Hippocampal formation (tissue), 2 donors: Measurements from ENCODE around the gene PPP2CA.
"Not testable (repeated sequence)": the region's sequence is repeated elsewhere in the genome, so short reads cannot be mapped to it uniquely, and the experiment has no call there.

Source experiments
- DNase-seq, 2 donors: peaks; one replicate each; lab custom pipeline; 2025; lab: John Stamatoyannopoulos, UW

Gene PPP2CA

GRCh38 chr5:134189031-134189430 is 36.8 kb downstream of the PPP2CA start:
- no peak for DNase-seq

DNA sequence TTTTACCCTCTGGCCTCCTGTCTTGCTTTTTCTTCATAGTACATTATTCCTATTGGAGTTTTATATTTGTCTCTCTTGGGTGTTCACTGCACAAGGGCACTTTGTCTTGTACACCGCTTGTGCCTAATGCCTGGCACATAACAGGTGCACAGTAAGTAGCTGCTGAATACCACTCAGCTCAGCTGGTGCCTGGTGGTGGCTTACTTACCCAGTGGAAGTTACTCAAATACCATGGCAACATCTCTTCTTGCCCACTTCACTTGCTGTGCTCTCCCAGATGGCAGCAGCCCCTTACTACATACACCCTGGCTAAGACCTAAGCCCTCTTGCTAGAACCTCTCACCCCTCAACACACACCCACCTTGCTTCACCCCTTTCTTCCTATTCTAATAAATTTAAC is 37.8 kb downstream of the PPP2CA start:
- no peak for DNase-seq

DNA sequence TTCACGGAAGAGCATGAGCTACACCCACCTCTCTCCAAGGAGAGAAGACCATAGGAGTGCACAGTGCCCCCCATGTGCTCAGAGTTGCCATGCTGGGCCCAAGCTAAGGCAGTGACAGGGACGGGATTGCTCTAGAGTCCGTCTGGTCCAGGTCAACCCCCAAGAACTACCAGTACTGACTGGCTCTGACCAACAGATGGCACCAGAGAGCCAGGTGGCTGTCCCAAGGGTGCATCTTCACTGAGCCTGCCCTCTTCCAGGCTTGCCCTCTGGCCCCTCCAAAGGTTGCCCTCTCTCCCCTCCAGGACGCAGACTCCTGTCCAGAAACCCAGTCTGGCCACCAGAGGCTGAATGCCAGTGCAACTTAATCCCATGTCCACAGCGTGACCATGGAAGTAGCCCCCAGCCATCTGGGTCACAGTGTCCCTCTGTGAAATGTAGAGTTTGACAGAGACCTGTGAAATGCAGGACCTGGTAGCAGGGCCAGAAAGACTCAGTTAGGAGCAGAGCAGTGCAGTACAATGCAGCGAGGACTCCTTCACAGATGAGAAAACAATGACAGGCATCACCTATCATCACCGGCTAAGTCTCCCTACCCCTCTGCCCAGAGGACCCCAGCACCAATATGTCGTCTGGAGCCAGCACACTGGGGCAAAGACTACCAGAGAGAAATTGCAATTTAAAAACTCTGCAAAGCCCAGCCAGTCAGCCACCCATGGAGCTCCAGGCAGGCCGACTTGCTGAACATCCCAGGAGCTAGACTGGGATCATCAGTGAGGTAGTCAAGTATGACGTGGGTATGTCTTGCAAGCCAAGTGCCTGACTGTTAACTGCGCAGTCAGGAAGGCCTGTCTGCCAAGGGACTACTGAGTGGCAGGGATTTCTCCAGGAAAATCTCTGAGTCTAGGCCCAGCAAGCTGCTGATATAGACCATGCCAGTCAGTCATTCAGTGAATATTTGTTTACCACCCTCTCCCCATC is 41.4 kb downstream of the PPP2CA start:
- peak; percentile 14 to 66 for DNase-seq

GRCh38 chr5:134183481-134183880 is 42.4 kb downstream of the PPP2CA start:
- no peak for DNase-seq

DNA sequence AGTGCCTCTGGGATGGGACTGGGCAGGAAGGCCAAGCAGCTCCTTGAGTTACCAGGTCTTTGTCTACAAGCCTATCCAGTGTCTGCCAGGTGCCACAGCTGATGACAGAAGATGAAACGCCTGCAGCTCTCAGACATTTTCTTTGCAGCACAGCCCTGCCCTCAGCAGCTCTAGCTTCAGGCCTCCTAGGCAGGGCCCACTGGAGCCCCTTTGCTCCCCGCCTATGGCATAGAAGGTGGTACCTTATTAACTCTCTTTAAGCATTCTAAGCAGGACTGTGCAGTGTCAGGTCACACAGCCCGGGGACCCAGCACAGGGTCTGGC is 47.8 kb downstream of the PPP2CA start:
- no peak for DNase-seq

GRCh38 chr5:134177369-134178095 is 48.3 kb downstream of the PPP2CA start:
- no peak for DNase-seq

DNA sequence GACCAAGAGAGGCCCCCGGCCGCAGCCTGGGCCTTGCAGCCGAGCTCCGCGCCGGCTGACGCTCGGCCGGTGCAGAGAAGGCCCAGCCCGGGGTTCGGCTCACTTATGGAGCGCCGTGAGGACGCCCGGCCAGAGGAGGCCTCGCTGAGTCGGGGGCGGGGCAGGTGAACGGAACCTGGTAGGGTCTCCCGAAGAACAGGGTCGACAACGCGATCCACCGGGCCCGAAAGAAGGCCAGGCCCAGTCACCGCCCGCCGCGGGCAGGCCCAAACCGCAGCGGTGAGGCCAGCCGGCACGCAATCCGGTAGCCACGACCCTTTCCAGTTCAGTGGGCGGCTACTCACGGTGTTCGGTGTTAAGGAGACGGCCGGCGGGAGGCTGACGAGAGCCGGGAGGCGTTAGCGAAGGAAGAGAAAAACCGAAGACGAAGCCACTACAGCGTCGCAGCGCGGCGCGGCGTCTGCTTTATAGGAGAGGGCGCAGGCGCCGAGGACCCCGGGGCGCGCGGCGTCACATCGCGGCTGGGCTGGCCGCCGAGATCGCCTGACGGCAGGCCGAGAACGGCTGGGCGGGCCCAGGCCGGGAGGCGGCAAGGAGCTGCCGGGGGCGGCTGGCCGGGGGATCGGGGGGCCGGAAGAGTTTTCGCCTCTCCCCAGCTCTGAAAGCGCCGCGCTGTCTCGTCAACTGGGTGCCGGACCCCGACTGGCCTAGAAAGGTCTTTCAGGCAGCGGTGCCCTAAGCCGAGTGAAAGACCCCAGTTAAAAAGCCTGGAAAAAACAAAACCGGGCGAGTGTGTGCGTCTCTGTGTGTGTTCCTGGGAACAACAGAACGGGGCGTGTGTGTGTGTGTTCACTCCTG is 49.1 kb downstream of the PPP2CA start, which contains the start of gene SKP1:
Gene SKP1, minus strand, starts transcription at position 440 of the 858 bp plus-strand sequence. CDS start 2,928 bp downstream, outside the sequence.
- peak; percentile 69 to 74 for DNase-seq

- DNase-seq = no peak
These were observed 49.9 kb downstream of the PPP2CA start for GRCh38 chr5:134175921-134176510.

DNA sequence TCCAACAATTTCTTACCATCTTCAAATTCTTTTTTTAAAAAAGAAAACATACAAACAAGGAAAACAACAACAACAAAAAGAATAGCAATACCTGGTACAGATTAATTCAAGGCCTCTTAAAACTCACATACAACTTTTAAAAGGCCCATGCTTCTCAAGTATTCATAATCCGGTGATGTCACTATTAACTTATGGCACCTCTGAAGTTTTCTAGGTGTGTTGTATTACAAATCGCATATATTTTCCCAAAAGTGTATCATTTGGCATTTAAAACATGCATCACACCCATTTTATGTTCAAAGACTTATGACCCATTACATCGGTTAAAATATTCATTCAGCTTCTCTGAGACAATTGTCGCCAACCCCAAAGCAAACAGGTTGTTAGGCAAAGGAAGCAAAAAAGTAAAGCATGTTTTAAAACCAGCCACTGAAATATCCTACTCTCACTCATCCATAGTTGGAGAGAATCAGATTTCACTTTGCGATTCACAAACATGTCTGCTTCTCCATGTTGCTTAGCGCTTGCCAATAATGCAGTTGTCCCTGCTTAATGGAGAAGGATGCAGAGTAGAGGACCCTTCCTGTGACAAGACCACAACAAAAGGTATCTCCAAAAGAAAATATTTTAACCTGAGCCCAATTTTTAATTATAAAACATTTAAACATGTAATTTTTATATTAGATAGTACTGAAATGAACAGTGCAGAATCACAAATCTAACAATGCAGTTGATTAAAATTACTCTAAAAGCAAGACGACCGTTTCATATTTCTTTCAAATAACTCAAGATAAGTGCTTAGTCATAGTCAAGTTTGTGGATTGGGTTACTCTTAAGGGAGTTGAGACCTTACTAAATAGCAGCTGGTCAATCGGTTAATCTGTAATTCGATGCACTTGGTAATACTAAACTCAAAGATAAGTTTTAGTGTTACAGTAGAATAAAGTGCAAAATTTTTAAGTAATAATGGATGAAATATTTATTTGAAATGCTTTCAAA is 50.7 kb downstream of the PPP2CA start:
- no peak for DNase-seq

DNA sequence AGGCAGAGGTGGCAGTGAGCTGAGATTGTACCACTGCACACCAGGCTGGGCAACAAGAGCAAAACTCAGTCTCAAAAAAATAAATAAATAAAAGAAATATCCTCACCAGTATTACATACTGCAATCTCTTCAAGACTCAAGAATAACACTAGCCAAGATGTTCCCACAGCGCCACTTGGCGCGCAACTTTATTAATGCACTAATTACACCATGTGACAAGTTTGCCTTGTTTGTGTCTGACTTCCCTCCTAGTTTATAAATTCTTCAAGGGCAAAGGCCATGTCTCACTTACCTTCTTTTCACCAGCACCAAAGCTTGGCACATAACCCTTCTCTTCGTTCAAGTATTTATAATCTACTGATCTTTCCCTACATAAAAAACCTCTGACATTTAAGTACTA is 53.9 kb downstream of the PPP2CA start:
- DNase-seq = no peak

DNA sequence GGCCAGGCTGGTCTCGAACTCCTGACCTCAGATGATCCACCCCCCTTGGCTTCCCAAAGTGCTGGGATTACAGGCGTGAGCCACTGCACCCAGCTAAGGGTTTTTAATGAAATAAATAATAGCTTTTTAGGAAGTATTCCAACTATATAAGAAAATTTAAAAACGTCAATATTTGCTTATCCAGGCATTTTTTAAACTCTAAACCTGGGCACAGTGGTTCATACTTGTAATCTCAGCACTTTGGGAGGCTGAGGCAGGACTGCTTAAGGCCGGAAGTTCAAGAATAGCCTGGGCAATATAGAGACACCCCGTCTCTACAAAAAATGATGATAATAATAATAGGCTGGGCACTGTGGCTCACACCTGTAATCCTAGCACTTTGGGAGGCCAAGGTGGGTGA is 63.3 kb downstream of the PPP2CA start:
- no peak for DNase-seq

GRCh38 chr5:134161513-134162395 is 64.1 kb downstream of the PPP2CA start:
- DNase-seq = no peak

DNA sequence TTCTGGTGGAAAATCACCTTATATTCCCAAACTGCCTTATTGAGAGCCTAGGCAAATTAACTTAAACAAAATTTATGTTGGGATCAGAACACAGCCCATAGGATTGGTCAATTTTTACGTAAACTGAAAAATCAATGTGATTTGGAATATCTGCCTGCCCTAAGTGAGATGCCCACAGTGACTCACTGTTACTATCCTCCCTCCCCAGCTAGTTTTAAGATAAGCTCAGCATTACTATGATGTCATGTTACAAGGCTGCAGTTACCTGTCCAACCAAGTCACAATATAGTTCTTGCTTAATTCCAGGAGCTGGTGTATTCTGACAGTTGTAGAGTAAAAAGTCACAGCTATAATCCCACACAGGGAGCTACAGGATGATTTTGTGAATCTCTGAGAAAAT is 72.2 kb downstream of the PPP2CA start:
- DNase-seq = no peak

DNA sequence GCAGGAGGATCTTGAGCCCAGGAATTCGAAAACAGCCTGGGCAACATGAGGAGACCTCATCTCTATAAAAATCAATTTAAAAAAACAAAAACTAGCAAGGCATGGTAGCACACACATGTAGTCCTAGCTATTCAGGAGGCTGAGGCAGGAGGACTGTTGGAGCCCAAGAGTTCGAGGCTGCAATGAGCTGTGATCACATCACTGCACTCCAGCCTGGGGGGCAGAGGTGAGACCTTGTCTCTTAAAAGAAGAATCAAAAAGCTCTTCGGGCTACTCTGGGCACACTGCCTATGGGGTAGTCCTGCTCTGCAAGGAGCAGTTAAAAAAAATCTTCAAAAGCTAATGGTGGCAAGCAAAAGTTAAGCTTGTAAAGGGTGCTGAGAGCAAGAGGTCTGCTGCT is 72.6 kb downstream of the PPP2CA start:
- DNase-seq = no peak

- not testable (repeated sequence) for DNase-seq
These were observed 73.6 kb downstream of the PPP2CA start for GRCh38 chr5:134152173-134152832.

GRCh38 chr5:134151723-134152122 is 74.2 kb downstream of the PPP2CA start:
- no peak for DNase-seq

DNA sequence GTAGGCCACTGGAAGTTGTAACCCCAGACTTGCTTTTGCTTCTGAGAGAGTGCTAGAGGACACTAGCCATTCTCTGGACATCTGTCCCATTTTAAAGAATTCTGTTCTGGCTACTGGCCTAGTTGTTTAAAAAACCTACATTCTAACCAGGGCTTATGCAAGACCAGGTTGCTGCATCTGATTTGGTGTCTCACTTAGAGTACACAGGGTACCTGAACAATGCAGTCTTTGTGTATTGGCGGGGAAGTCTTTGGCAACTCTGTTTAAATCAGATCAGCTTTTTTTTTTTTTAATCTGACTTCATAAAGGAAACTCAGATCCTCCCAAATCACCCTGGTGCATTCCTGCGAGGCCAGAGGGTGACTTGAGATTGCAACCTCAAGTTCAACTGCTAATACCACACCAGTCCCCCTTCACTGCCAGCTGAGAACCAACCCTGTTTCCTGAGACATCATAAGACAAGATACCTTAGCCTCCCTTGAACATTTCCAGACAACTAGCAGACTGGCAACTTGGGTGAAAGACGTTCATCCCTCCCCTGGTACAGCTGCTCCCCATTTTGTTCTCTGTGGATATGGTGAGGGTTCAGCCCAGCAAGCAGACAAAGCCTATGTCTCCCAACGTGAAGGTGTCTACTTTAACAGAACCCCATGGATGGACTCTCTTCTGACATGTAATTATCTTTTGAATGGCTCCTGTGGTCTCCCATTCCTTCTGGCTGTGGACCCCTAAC is 76.1 kb downstream of the PPP2CA start:
- peak in 1 of 2 donors; percentile 10 for DNase-seq

DNA sequence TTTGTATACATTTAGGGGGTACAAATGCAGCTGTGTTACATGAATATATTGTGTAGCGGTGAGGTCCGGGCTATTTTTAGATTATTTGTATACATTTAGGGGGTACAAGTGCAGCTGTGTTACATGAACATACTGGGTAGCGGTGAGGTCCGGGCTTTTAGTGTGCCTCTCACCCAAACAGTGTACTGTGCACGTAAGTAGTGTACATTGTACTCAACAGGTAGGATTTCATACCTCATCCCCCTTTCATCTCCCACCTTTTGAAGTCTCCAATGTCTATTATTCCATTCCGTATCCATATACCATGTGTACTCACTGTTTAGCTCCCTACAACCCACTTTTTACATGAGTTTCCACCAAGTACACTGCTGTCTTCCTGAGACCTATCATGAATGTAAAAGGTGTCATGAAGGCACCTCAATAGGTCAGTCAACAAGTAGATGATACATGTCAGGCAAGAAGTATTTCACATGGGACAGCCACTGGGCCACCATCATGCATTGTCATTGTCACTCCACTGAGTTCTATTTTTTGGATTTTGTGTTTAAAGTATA is 76.8 kb downstream of the PPP2CA start:
- DNase-seq = no peak
